OCI-LY1 (cell line): Measurements from ENCODE around the gene KCNK17.

Experiments used
- H2AFZ ChIP-seq: fragments of 200-600 bp; sonication (generic), shearing (Covaris generic); 2 replicates; pipeline ENCODE4 v1.6.0; 2014; ENCODE audit warnings: antibody characterized with exemption, mild to moderate bottlenecking, low read length
- H3F3A ChIP-seq: fragments of 200-600 bp; sonication (generic), shearing (Covaris generic); 2 replicates; pipeline ENCODE4 v1.6.0; 2014; ENCODE audit warnings: mild to moderate bottlenecking, antibody characterized with exemption, low read length, moderate library complexity; ENCODE audit not compliant: insufficient read depth
- H3K27ac ChIP-seq: fragments of 200-600 bp; sonication (generic); 2 replicates; pipeline ENCODE4 v1.5.1; 2014; ENCODE audit warnings: low read length, mixed run types, mild to moderate bottlenecking, low read depth; ENCODE audit not compliant: poor library complexity, severe bottlenecking
- H3K27me3 ChIP-seq: fragments of 200-600 bp; sonication (generic); 2 replicates; pipeline ENCODE4 v1.6.0; 2014; ENCODE audit warnings: antibody characterized with exemption, mild to moderate bottlenecking, low read length, moderate library complexity; ENCODE audit not compliant: insufficient read depth
- H3K36me3 ChIP-seq: fragments of 200-600 bp; sonication (generic); 2 replicates; pipeline ENCODE4 v1.6.1; 2014; ENCODE audit warnings: mild to moderate bottlenecking, antibody characterized with exemption, low read length, moderate library complexity, mixed read lengths; ENCODE audit not compliant: insufficient read depth
- H3K4me1 ChIP-seq: fragments of 200-600 bp; sonication (generic); 2 replicates; pipeline ENCODE4 v1.5.1; 2014; ENCODE audit warnings: mild to moderate bottlenecking, low read length, moderate library complexity; ENCODE audit not compliant: insufficient read depth, severe bottlenecking
- H3K4me2 ChIP-seq: fragments of 200-600 bp; sonication (generic), shearing (Covaris generic); 2 replicates; pipeline ENCODE4 v1.6.1; 2014; ENCODE audit warnings: low read length
- H3K4me3 ChIP-seq: fragments of 200-600 bp; sonication (generic); 2 replicates; pipeline ENCODE4 v1.5.1; 2014; ENCODE audit warnings: low read length, low read depth, mild to moderate bottlenecking, mixed read lengths; ENCODE audit not compliant: poor library complexity, severe bottlenecking
- H3K79me2 ChIP-seq: fragments of 200-600 bp; shearing (Covaris generic); 2 replicates; pipeline ENCODE4 v1.6.1; 2016; ENCODE audit warnings: mixed run types, low read length, mixed read lengths; ENCODE audit not compliant: insufficient read depth
- H3K9ac ChIP-seq: fragments of 200-600 bp; sonication (generic), shearing (Covaris generic); 2 replicates; pipeline ENCODE4 v1.6.1; 2014; ENCODE audit warnings: mild to moderate bottlenecking, low read length, mixed read lengths
- H3K9me2 ChIP-seq: fragments of 200-600 bp; sonication (generic), shearing (Covaris generic); 2 replicates; pipeline ENCODE4 v1.6.1; 2014; ENCODE audit warnings: low read depth, mild to moderate bottlenecking, low read length, mixed read lengths
- H3K9me3 ChIP-seq: fragments of 200-600 bp; shearing (Covaris generic); 2 replicates; pipeline ENCODE4 v1.6.1; 2014; ENCODE audit warnings: low read length, mixed read lengths
- H4K20me1 ChIP-seq: fragments of 200-600 bp; sonication (generic), shearing (Covaris generic); 2 replicates; pipeline ENCODE4 v1.6.0; 2016; ENCODE audit warnings: mild to moderate bottlenecking, low read length; ENCODE audit not compliant: insufficient read depth
- CTCF ChIP-seq: fragments of 200-600 bp; sonication (generic), shearing (Covaris generic); IDR thresholded peaks from 2 replicates; pipeline ENCODE4 v1.5.1; 2017; ENCODE audit warnings: mild to moderate bottlenecking, antibody characterized with exemption, low read length, moderate library complexity, mixed read lengths
- EZH2 ChIP-seq: fragments of 200-600 bp; sonication (generic), shearing (Covaris generic); IDR thresholded peaks from 2 replicates; pipeline ENCODE4 v1.8.0; 2017; ENCODE audit warnings: borderline replicate concordance, mixed run types, mild to moderate bottlenecking, antibody characterized with exemption, low read length, moderate library complexity, mixed read lengths

The KCNK17 gene

GRCh38 chr6:39342692-39343395 is 28.6 kb upstream of the KCNK17 start:
- H3K79me2 ChIP-seq = no peaks in the 10 kb centered on the region
- no peaks in the 10 kb centered on the region for H3K9me3 ChIP-seq
- H3K4me3 ChIP-seq = no peak overlapping the region
- no peak overlapping the region for H3K9ac ChIP-seq
- no peak for TF ChIP-seq EZH2
- TF ChIP-seq CTCF = no peak
- no peak overlapping the region for H2AFZ ChIP-seq
- no peaks in the 10 kb centered on the region for H3K27me3 ChIP-seq
- H3F3A ChIP-seq = no peaks in the 10 kb centered on the region
- no peak overlapping the region for H3K27ac ChIP-seq
- H3K4me1 ChIP-seq = no peaks in the 10 kb centered on the region
- H3K36me3 ChIP-seq = no peaks in the 10 kb centered on the region; the same call in 1 of the 2 replicates
- H3K9me2 ChIP-seq = no peaks in the 10 kb centered on the region
- H4K20me1 ChIP-seq = no peaks in the 10 kb centered on the region
- no peak overlapping the region for H3K4me2 ChIP-seq

GRCh38 chr6:39341937-39342336 is 27.7 kb upstream of the KCNK17 start:
- Histone ChIP-seq H3K4me2 (no peak overlapping the region), H3K9ac (no peak overlapping the region), H3K36me3 (no peaks in the 10 kb centered on the region; the same call in 1 of the 2 replicates), H3K9me3 (no peaks in the 10 kb centered on the region), H2AFZ (no peak overlapping the region), H3K27ac (no peak overlapping the region), H3K4me3 (no peak overlapping the region), H3K27me3 (no peaks in the 10 kb centered on the region), H3K79me2 (no peaks in the 10 kb centered on the region), H3K9me2 (no peaks in the 10 kb centered on the region), H3F3A (no peaks in the 10 kb centered on the region), H4K20me1 (no peaks in the 10 kb centered on the region), H3K4me1 (no peaks in the 10 kb centered on the region)
- no peak for TF ChIP-seq CTCF
- no peak for TF ChIP-seq EZH2

- Histone ChIP-seq H3K9ac (no peak overlapping the region), H3F3A (no peaks in the 10 kb centered on the region), H3K27ac (no peak overlapping the region), H2AFZ (no peak overlapping the region), H3K27me3 (no peaks in the 10 kb centered on the region), H3K36me3 (no peaks in the 10 kb centered on the region; the same call in 1 of the 2 replicates), H3K4me1 (no peaks in the 10 kb centered on the region), H4K20me1 (no peaks in the 10 kb centered on the region), H3K4me2 (no peak overlapping the region), H3K79me2 (no peaks in the 10 kb centered on the region), H3K4me3 (no peak overlapping the region), H3K9me3 (no peaks in the 10 kb centered on the region), H3K9me2 (no peaks in the 10 kb centered on the region)
- no peak for TF ChIP-seq CTCF
- TF ChIP-seq EZH2 = no peak
Observed at GRCh38 chr6:39341352-39341751, 27.1 kb upstream of the KCNK17 start.
